Colonic mucosa (tissue), 4 donors: ENCODE results near the gene TENM3. TPM values are rescaled to one million over a fixed set of nuclear protein-coding genes. Genes with fewer than 3 reads are reported as not detected.

Source experiments
- DNase-seq: peaks from one replicate; pipeline ENCODE4 v3.0.0-alpha.2; 2020
- H3K27ac ChIP-seq: fragments of 200-600 bp; one replicate; pipeline ENCODE4 v1.8.0; 2021
- H3K27me3 ChIP-seq: fragments of 200-600 bp; one replicate; pipeline ENCODE4 v1.8.0; 2021
- H3K36me3 ChIP-seq: fragments of 200-600 bp; one replicate; pipeline ENCODE4 v1.8.0; 2021
- H3K4me1 ChIP-seq: fragments of 200-600 bp; one replicate; pipeline ENCODE4 v1.8.0; 2021; ENCODE audit warnings: mild to moderate bottlenecking
- H3K4me3 ChIP-seq: fragments of 200-600 bp; one replicate; pipeline ENCODE4 v1.8.0; 2021
- H3K9ac ChIP-seq, 2 donors: one replicate each; pipeline ENCODE4 v1.7.0; 2013; ENCODE audit warnings: control low read depth in 2 of 2, low read depth in 2 of 2, low read length in 2 of 2
- H3K9me3 ChIP-seq: fragments of 200-600 bp; one replicate; pipeline ENCODE4 v1.8.0; 2021
- CTCF ChIP-seq: fragments of 200-600 bp; IDR thresholded peaks from one replicate; pipeline ENCODE4 v1.8.0; 2022; ENCODE audit warnings: antibody characterized with exemption, mild to moderate bottlenecking
- intact Hi-C: fragments of 100-400 bp; cut with DNase I; formaldehyde crosslinking; loops from one replicate; pipeline ENCODE4 v1.14.1; 2022
- total RNA-seq, 2 donors: library from RNA; stranded (reverse); fragmentation: NEBNext Ultra II Directional in 1 of 2; extraction: Animal tissue kit (Norgen Biotek cat#: 25700) in 1 of 2; gene quantifications; one replicate each; pipeline ENCODE4 v1.2.1, GENCODE V29; 2021
- donor health status: healthy.
- donor health status: DM: no; HTN: no; CAD: no.
- donor health status: DM: no; HTN: no; CAD: no.

TENM3 gene
- total RNA-seq, 2 donors from 2014 or later = 0.32 to 1.6 TPM

GRCh38 chr4:182221987-182222386 is 21.2 kb upstream of the TENM3 start:
- TF ChIP-seq CTCF = no peak
- H3K27ac ChIP-seq = no peak overlapping the region
- intact Hi-C loops = no loop called here
- no peaks in the 10 kb centered on the region for H3K4me1 ChIP-seq
- H3K9me3 ChIP-seq = no peaks in the 10 kb centered on the region
- DNase-seq = no peak
- no peaks in the 10 kb centered on the region for H3K27me3 ChIP-seq
- H3K4me3 ChIP-seq = no peak overlapping the region
- H3K9ac ChIP-seq = no peak overlapping the region
- H3K36me3 ChIP-seq = no peaks in the 10 kb centered on the region

- TF ChIP-seq CTCF = no peak
- Histone ChIP-seq H3K27ac (no peak overlapping the region), H3K27me3 (no peaks in the 10 kb centered on the region), H3K4me3 (no peak overlapping the region), H3K36me3 (no peaks in the 10 kb centered on the region), H3K4me1 (no peaks in the 10 kb centered on the region), H3K9ac (no peak overlapping the region), H3K9me3 (no peaks in the 10 kb centered on the region)
- intact Hi-C loops = no loop called here
- no peak for DNase-seq
Measured at GRCh38 chr4:182222766-182223165, 20.4 kb upstream of the TENM3 start.

- no peaks in the 10 kb centered on the region for H3K4me1 ChIP-seq
Measured at GRCh38 chr4:182223708-182224107, 19.5 kb upstream of the TENM3 start.

GRCh38 chr4:182224192-182224850 is 18.9 kb upstream of the TENM3 start:
- intact Hi-C loops = no loop called here
- DNase-seq = no peak
- no peak overlapping the region for H3K4me3 ChIP-seq
- no peaks in the 10 kb centered on the region for H3K36me3 ChIP-seq
- no peak overlapping the region for H3K27ac ChIP-seq
- H3K9me3 ChIP-seq = no peaks in the 10 kb centered on the region
- no peak for TF ChIP-seq CTCF
- H3K9ac ChIP-seq = no peak overlapping the region
- H3K4me1 ChIP-seq = no peaks in the 10 kb centered on the region
- no peaks in the 10 kb centered on the region for H3K27me3 ChIP-seq

More at GRCh38 chr4:182223708-182224107, 19.5 kb upstream of the TENM3 start:
- Histone ChIP-seq H3K4me3 (no peak overlapping the region), H3K36me3 (no peaks in the 10 kb centered on the region), H3K9ac (no peak overlapping the region), H3K27me3 (no peaks in the 10 kb centered on the region), H3K27ac (no peak overlapping the region), H3K9me3 (no peaks in the 10 kb centered on the region)
- no peak for DNase-seq
- intact Hi-C loops = no loop called here
- no peak for TF ChIP-seq CTCF

- H3K9me3 ChIP-seq = no peaks in the 10 kb centered on the region
- no peaks in the 10 kb centered on the region for H3K4me1 ChIP-seq
- no peak overlapping the region for H3K4me3 ChIP-seq
- H3K9ac ChIP-seq = no peak overlapping the region
- no peak overlapping the region for H3K27ac ChIP-seq
- no peak for DNase-seq
- no peaks in the 10 kb centered on the region for H3K36me3 ChIP-seq
- no peaks in the 10 kb centered on the region for H3K27me3 ChIP-seq
- intact Hi-C loops = no loop called here
- TF ChIP-seq CTCF = no peak
Measured at GRCh38 chr4:182225257-182225852, 17.8 kb upstream of the TENM3 start.
